ENCODE measurements around the gene TRUB2.

- TF ChIP-seq CTCF (IDR thresholded peaks at IDR 0.05) (no peak), EZH2phosphoT487 (IDR thresholded peaks at IDR 0.05) (no peak), EZH2 (IDR thresholded peaks at IDR 0.05) (no peak)
These were observed 28.1 kb downstream of the TRUB2 start for GRCh38 chr9:128294142-128294541.
